WERI-Rb-1 (cell line): ENCODE results near the gene CLASRP.

Experiments used
- DNase-seq: peaks from one replicate; pipeline ENCODE4 v3.0.0-alpha.2; 2020
- H3K27ac ChIP-seq: fragments of 250-450 bp; sonication (Bioruptor Pico); 2 replicates; pipeline ENCODE4 v1.5.1; 2020; ENCODE audit warnings: mild to moderate bottlenecking, moderate library complexity
- H3K27me3 ChIP-seq: fragments of 250-450 bp; sonication (Bioruptor Pico); 2 replicates; pipeline ENCODE4 v1.5.1; 2021; ENCODE audit warnings: mild to moderate bottlenecking, low read depth, moderate library complexity; ENCODE audit not compliant: insufficient read depth, severe bottlenecking
- H3K36me3 ChIP-seq: fragments of 250-450 bp; sonication (Bioruptor Pico); 2 replicates; pipeline ENCODE4 v1.5.1; 2020; ENCODE audit warnings: mild to moderate bottlenecking, moderate library complexity
- H3K4me3 ChIP-seq: 2 replicates; pipeline ENCODE4 v1.5.1; 2011; ENCODE audit warnings: low read depth, mild to moderate bottlenecking, control low read depth, low read length
- H3K9me3 ChIP-seq: fragments of 250-450 bp; sonication (Bioruptor Pico); 2 replicates; pipeline ENCODE4 v1.5.1; 2021; ENCODE audit warnings: mild to moderate bottlenecking, moderate library complexity; ENCODE audit not compliant: severe bottlenecking
- CTCF ChIP-seq: IDR thresholded peaks from 2 replicates; pipeline ENCODE4 v1.5.1; 2011; ENCODE audit warnings: low read depth, mild to moderate bottlenecking, control low read depth, inconsistent platforms, low read length

The CLASRP gene

GRCh38 chr19:45005787-45006186 is 33.1 kb upstream of the CLASRP start:
- Histone ChIP-seq H3K36me3 (no peaks in the 10 kb centered on the region), H3K4me3 (no peak overlapping the region), H3K9me3 (no peaks in the 10 kb centered on the region), H3K27ac (no peak overlapping the region), H3K27me3 (no peaks in the 10 kb centered on the region)
- no peak for TF ChIP-seq CTCF
- DNase-seq, result no peak

GRCh38 chr19:45008552-45008951 is 30.3 kb upstream of the CLASRP start:
- Histone ChIP-seq H3K27me3 (no peaks in the 10 kb centered on the region), H3K9me3 (no peaks in the 10 kb centered on the region), H3K27ac (no peak overlapping the region), H3K36me3 (no peaks in the 10 kb centered on the region), H3K4me3 (no peak overlapping the region)
- no peak for DNase-seq
- TF ChIP-seq CTCF, result no peak

GRCh38 chr19:45009625-45010255 is 29.1 kb upstream of the CLASRP start:
- Histone ChIP-seq H3K27me3 (no peaks in the 10 kb centered on the region), H3K9me3 (no peaks in the 10 kb centered on the region), H3K4me3 (no peak overlapping the region), H3K27ac (no peak overlapping the region), H3K36me3 (no peaks in the 10 kb centered on the region)
- DNase-seq, result no peak
- no peak for TF ChIP-seq CTCF

GRCh38 chr19:45010306-45010705 is 28.5 kb upstream of the CLASRP start:
- no peak for DNase-seq
- Histone ChIP-seq H3K9me3 (no peaks in the 10 kb centered on the region), H3K4me3 (no peak overlapping the region), H3K27ac (no peak overlapping the region), H3K27me3 (no peaks in the 10 kb centered on the region), H3K36me3 (no peaks in the 10 kb centered on the region)
- TF ChIP-seq CTCF, result no peak

- Histone ChIP-seq H3K27ac (no peak overlapping the region), H3K9me3 (no peaks in the 10 kb centered on the region), H3K36me3 (no peaks in the 10 kb centered on the region), H3K27me3 (no peaks in the 10 kb centered on the region), H3K4me3 (no peak overlapping the region)
- no peak for TF ChIP-seq CTCF
- DNase-seq, result no peak
These were observed 26.9 kb upstream of the CLASRP start for GRCh38 chr19:45011959-45012358.
